ENCODE results near the gene SLC35F6. TPM values are rescaled to one million over a fixed set of nuclear protein-coding genes. Genes with fewer than 3 reads are reported as not detected.

The SLC35F6 gene
- total RNA-seq, 2 experiments from 2014 or later, result 10.4 to 15.0 TPM

GRCh38 chr2:26782876-26783704 lies 19.0 kb downstream of the SLC35F6 start:
- Histone ChIP-seq H3K4me1 (ENCODE audit: insufficient read depth, low read length, poor library complexity, severe bottlenecking) (peaks cover 19% of the 10 kb centered on the region), H4K20me1 (ENCODE audit: insufficient read depth, low read length) (no peaks in the 10 kb centered on the region), H3K4me2 (ENCODE audit: low read length) (no peak overlapping the region), H3K79me2 (ENCODE audit: insufficient read depth, low read depth, low read length) (peaks cover 18% of the 10 kb centered on the region), H3K4me3 (ENCODE audit: low read depth, low read length, poor library complexity, severe bottlenecking) (no peak overlapping the region), H3K27ac (ENCODE audit: low read depth, low read length, poor library complexity, severe bottlenecking) (no peak overlapping the region), H3K9me2 (ENCODE audit: insufficient read depth, low read length) (no peaks in the 10 kb centered on the region), H3K36me3 (ENCODE audit: insufficient read depth, low read length) (peaks cover 32% of the 10 kb centered on the region), H3K9me3 (ENCODE audit: low read length) (peaks cover 7% of the 10 kb centered on the region; the same call in 1 of the 2 replicates), H2AFZ (ENCODE audit: low read length) (no peak overlapping the region)
- intact Hi-C loops (cut with micrococcal nuclease; ENCODE audit: unreplicated experiment), result no loop called here
- DNase-seq (ENCODE audit: low spot score), result no peak
- TF ChIP-seq EZH2phosphoT487 (IDR thresholded peaks at IDR 0.05; ENCODE audit: borderline replicate concordance, low read depth, low read length) (no peak), CTCF (conservative IDR thresholded peaks at IDR 0.05; ENCODE audit: low read length) (no peak)
- POLR2A ChIA-PET, result interaction anchor here (0.7 kb wide), 4 partner anchors 42 to 1965 kb away, joined by 4 to 7 read pairs (median 6); no protein-coding TSS in a partner anchor
- CTCF ChIA-PET (ENCODE audit: unreplicated experiment), result no interaction called here
- BruUV-seq (replicated peaks), result no TSS peak

DNA sequence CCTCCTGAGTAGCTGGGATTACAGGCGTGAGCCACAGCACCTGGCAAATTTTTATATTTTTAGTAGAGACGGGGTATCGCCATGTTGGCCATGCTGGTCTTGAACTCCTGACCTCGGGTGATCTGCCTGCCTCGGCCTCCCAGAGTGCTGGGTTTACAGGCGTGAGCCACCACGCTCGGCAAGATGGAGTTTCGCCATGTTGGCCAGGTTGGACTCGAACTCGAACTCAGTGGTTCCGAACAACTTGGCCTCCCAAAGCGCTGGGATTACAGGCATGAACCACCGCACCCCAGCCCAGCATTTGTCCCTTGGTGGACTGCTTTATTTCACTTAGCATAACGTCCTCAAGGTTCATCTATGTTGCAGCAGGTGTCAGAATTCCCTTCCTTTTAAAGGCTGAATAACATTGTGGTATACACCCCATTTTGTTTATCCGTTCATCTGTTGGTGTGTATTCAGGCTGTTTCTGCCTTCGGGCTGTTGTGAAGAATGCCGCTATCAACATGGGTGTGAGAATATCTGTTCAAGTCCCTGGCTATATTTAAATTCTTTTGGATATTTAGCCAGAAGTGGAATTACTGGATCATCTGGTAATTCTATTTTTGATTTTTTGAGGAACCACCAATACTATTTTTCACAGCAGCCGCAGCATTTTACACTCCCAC lies 20.6 kb downstream of the SLC35F6 start:
- Histone ChIP-seq H3K4me1 (ENCODE audit: insufficient read depth, low read length, poor library complexity, severe bottlenecking) (peaks cover 23% of the 10 kb centered on the region), H3K27ac (ENCODE audit: low read depth, low read length, poor library complexity, severe bottlenecking) (no peak overlapping the region), H3K36me3 (ENCODE audit: insufficient read depth, low read length) (peaks cover 36% of the 10 kb centered on the region), H3K9me3 (ENCODE audit: low read length) (peaks cover 7% of the 10 kb centered on the region; the same call in 1 of the 2 replicates), H3K9me2 (ENCODE audit: insufficient read depth, low read length) (no peaks in the 10 kb centered on the region), H3K79me2 (ENCODE audit: insufficient read depth, low read depth, low read length) (peaks cover 34% of the 10 kb centered on the region), H2AFZ (ENCODE audit: low read length) (peak overlapping the region; percentile 94; the same call in 1 of the 2 replicates), H3K4me3 (ENCODE audit: low read depth, low read length, poor library complexity, severe bottlenecking) (no peak overlapping the region), H3K4me2 (ENCODE audit: low read length) (peak overlapping the region; percentile 65; the same call in 1 of the 2 replicates), H4K20me1 (ENCODE audit: insufficient read depth, low read length) (no peaks in the 10 kb centered on the region)
- TF ChIP-seq CTCF (conservative IDR thresholded peaks at IDR 0.05; ENCODE audit: low read length), result no peak
- no peak for TF ChIP-seq EZH2phosphoT487 (IDR thresholded peaks at IDR 0.05; ENCODE audit: borderline replicate concordance, low read depth, low read length)
- no peak for DNase-seq (ENCODE audit: low spot score)
- ChIA-PET CTCF (ENCODE audit: unreplicated experiment) (no interaction called here), POLR2A (no interaction called here)
- intact Hi-C loops (cut with micrococcal nuclease; ENCODE audit: unreplicated experiment), result loop anchor here (2.0 kb wide), 1 partner anchor 20 kb away; the partner anchor contains the start of gene SLC35F6
- no TSS peak for BruUV-seq (replicated peaks)
